MM.1S (cell line): ENCODE measurements around the gene CERS6.

ENCODE experiments used
- DNase-seq: peaks from one replicate; pipeline ENCODE4 v3.0.0-alpha.2; 2015
- H2AFZ ChIP-seq: fragments of 300-600 bp; sonication (generic); 2 replicates; pipeline ENCODE4 v1.6.0; 2016; ENCODE audit warnings: antibody characterized with exemption, low read length
- H3F3A ChIP-seq: fragments of 300-600 bp; sonication (generic); 2 replicates; pipeline ENCODE4 v1.6.1; 2016; ENCODE audit warnings: mild to moderate bottlenecking, antibody characterized with exemption, low read length, moderate library complexity, mixed read lengths; ENCODE audit not compliant: insufficient read depth
- H3K27ac ChIP-seq: fragments of 300-600 bp; sonication (generic); 2 replicates; pipeline ENCODE4 v1.5.1; 2016; ENCODE audit warnings: mild to moderate bottlenecking, low read length
- H3K27me3 ChIP-seq: fragments of 300-600 bp; sonication (generic); replicated peaks from 2 replicates; pipeline ENCODE4 v1.6.0; 2016; ENCODE audit warnings: low read length; ENCODE audit not compliant: insufficient read depth
- H3K36me3 ChIP-seq: fragments of 300-600 bp; sonication (generic); replicated peaks from 2 replicates; pipeline ENCODE4 v1.6.1; 2016; ENCODE audit warnings: mild to moderate bottlenecking, low read length, mixed read lengths; ENCODE audit not compliant: insufficient read depth
- H3K4me1 ChIP-seq: fragments of 300-600 bp; sonication (generic); 2 replicates; pipeline ENCODE4 v1.6.1; 2016; ENCODE audit warnings: low read length, mixed read lengths
- H3K4me2 ChIP-seq: fragments of 300-600 bp; sonication (generic); 2 replicates; pipeline ENCODE4 v1.6.0; 2016; ENCODE audit warnings: low read depth, low read length
- H3K4me3 ChIP-seq: fragments of 300-600 bp; sonication (generic); 2 replicates; pipeline ENCODE4 v1.5.1; 2016; ENCODE audit warnings: low read length, mixed read lengths
- H3K79me2 ChIP-seq: fragments of 300-600 bp; sonication (generic); 2 replicates; pipeline ENCODE4 v1.6.1; 2016; ENCODE audit warnings: mixed run types, low read length, mixed read lengths
- H3K9ac ChIP-seq: fragments of 300-600 bp; sonication (generic); 2 replicates; pipeline ENCODE4 v1.6.1; 2016; ENCODE audit warnings: low read length, mixed read lengths
- H3K9me2 ChIP-seq: fragments of 300-600 bp; sonication (generic); replicated peaks from 2 replicates; pipeline ENCODE4 v1.6.1; 2016; ENCODE audit warnings: mild to moderate bottlenecking, low read length, mixed read lengths; ENCODE audit not compliant: insufficient read depth
- H3K9me3 ChIP-seq: fragments of 300-600 bp; sonication (generic); replicated peaks from 2 replicates; pipeline ENCODE4 v1.6.1; 2016; ENCODE audit warnings: mild to moderate bottlenecking, low read length, mixed read lengths; ENCODE audit not compliant: insufficient read depth
- H4K20me1 ChIP-seq: fragments of 300-600 bp; sonication (generic); 2 replicates; pipeline ENCODE4 v1.6.1; 2016; ENCODE audit warnings: mild to moderate bottlenecking, low read length, moderate library complexity, mixed read lengths; ENCODE audit not compliant: insufficient read depth
- CTCF ChIP-seq: fragments of 300-600 bp; sonication (generic); IDR thresholded peaks from 2 replicates; pipeline ENCODE4 v1.5.1; 2016; ENCODE audit warnings: antibody characterized with exemption, low read length, mixed read lengths
- EZH2 ChIP-seq: fragments of 300-600 bp; sonication (generic); optimal IDR thresholded peaks from 2 replicates; pipeline ENCODE3; 2017; ENCODE audit warnings: low read depth, mild to moderate bottlenecking, antibody characterized with exemption, low read length, mixed read lengths
- EZH2phosphoT487 ChIP-seq: fragments of 300-600 bp; sonication (generic); IDR thresholded peaks from 2 replicates; pipeline ENCODE4 v1.6.1; 2018; ENCODE audit warnings: antibody characterized with exemption, low read length

CERS6 gene

GRCh38 chr2:168458139-168458538, 2.1 kb downstream of the CERS6 start:
- no peaks in the 10 kb centered on the region for H3K27me3 ChIP-seq
- no peaks in the 10 kb centered on the region for H3K9me2 ChIP-seq
- H2AFZ ChIP-seq, result no peak overlapping the region
- peak overlapping the region; percentile 86; the same call in 1 of the 2 replicates for H3K9ac ChIP-seq
- peaks cover 68% of the 10 kb centered on the region for H3K79me2 ChIP-seq
- H3K27ac ChIP-seq, result no peak overlapping the region
- no peaks in the 10 kb centered on the region for H3K9me3 ChIP-seq
- peaks cover 23% of the 10 kb centered on the region for H3K4me1 ChIP-seq
- H3F3A ChIP-seq, result peaks cover 16% of the 10 kb centered on the region
- DNase-seq, result no peak
- no peak for TF ChIP-seq EZH2
- no peak for TF ChIP-seq CTCF
- TF ChIP-seq EZH2phosphoT487, result no peak
- H3K4me3 ChIP-seq, result peak overlapping the region; percentile 96
- H3K4me2 ChIP-seq, result peak overlapping the region; percentile 79
- no peaks in the 10 kb centered on the region for H4K20me1 ChIP-seq
- H3K36me3 ChIP-seq, result no peaks in the 10 kb centered on the region

DNA sequence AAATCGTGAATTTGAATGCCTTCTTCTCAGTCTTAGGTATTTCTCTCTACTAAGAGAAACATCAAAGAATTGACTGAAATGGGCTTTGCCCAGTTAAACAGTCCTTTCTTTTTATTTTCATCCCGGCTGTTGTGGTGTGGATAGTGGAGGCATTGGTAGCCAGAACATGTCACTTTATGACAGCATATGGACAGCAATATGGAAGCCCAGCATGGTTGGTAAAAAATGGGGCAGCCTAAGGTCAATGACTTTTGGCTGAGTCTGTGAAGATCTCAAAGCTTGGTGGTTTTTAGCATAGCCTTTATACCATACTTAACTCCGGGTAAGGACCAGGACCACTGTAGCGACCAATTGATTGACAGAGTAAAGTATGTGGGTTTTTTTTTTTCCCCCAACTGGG, 3.2 kb downstream of the CERS6 start:
- Histone ChIP-seq H3K9me2 (no peaks in the 10 kb centered on the region), H3K4me1 (peaks cover 23% of the 10 kb centered on the region), H3K27ac (no peak overlapping the region), H4K20me1 (no peaks in the 10 kb centered on the region), H3K4me2 (no peak overlapping the region; the same call in 1 of the 2 replicates), H3K36me3 (no peaks in the 10 kb centered on the region), H3K4me3 (no peak overlapping the region), H3K9ac (no peak overlapping the region), H3K9me3 (no peaks in the 10 kb centered on the region), H3K27me3 (no peaks in the 10 kb centered on the region), H3K79me2 (peaks cover 79% of the 10 kb centered on the region), H3F3A (peaks cover 16% of the 10 kb centered on the region), H2AFZ (no peak overlapping the region)
- DNase-seq, result no peak
- no peak for TF ChIP-seq CTCF
- TF ChIP-seq EZH2, result no peak
- no peak for TF ChIP-seq EZH2phosphoT487

GRCh38 chr2:168460571-168460970, 4.5 kb downstream of the CERS6 start:
- no peak overlapping the region for H3K4me2 ChIP-seq
- H3K36me3 ChIP-seq, result no peaks in the 10 kb centered on the region
- H2AFZ ChIP-seq, result no peak overlapping the region
- no peak for DNase-seq
- H3K9ac ChIP-seq, result no peak overlapping the region
- H3K4me3 ChIP-seq, result no peak overlapping the region
- no peak for TF ChIP-seq CTCF
- TF ChIP-seq EZH2phosphoT487, result no peak
- TF ChIP-seq EZH2, result no peak
- peaks cover 14% of the 10 kb centered on the region for H3F3A ChIP-seq
- H3K27me3 ChIP-seq, result no peaks in the 10 kb centered on the region
- H3K79me2 ChIP-seq, result peaks cover 92% of the 10 kb centered on the region
- H3K9me2 ChIP-seq, result no peaks in the 10 kb centered on the region
- peaks cover 22% of the 10 kb centered on the region; the same call in 1 of the 2 replicates for H3K4me1 ChIP-seq
- H3K9me3 ChIP-seq, result no peaks in the 10 kb centered on the region
- no peaks in the 10 kb centered on the region for H4K20me1 ChIP-seq
- no peak overlapping the region for H3K27ac ChIP-seq
